Activated naive CD4-positive, alpha-beta T cell (primary cell): ENCODE results near the gene IL12A.

Experiments used
- DNase-seq, 4 experiments: peaks; one replicate each; lab custom pipeline; 2025; lab: John Stamatoyannopoulos, UW

The IL12A gene

GRCh38 chr3:159989973-159990846, 1.6 kb downstream of the IL12A start:
- DNase-seq, result no peak

- no peak for DNase-seq
Measured at GRCh38 chr3:159991591-159991990, 3.0 kb downstream of the IL12A start.

GRCh38 chr3:159992589-159992988, 4.0 kb downstream of the IL12A start:
- DNase-seq, result no peak

GRCh38 chr3:159994182-159994581, 5.5 kb downstream of the IL12A start:
- DNase-seq, result no peak

- DNase-seq, result no peak
Measured at GRCh38 chr3:159995091-159995490, 6.5 kb downstream of the IL12A start.

- DNase-seq, result no peak
Measured at GRCh38 chr3:159996018-159996417, 7.4 kb downstream of the IL12A start.

- no peak for DNase-seq
Measured at GRCh38 chr3:159996959-159997358, 8.3 kb downstream of the IL12A start.

- no peak for DNase-seq
Measured at GRCh38 chr3:160001148-160001760, 12.6 kb downstream of the IL12A start.

GRCh38 chr3:160001850-160002623, 13.4 kb downstream of the IL12A start:
- no peak for DNase-seq

GRCh38 chr3:160003520-160004128, 15.0 kb downstream of the IL12A start:
- DNase-seq, result no peak

GRCh38 chr3:160005004-160005403, 16.4 kb downstream of the IL12A start:
- no peak for DNase-seq

- no peak for DNase-seq
Measured at GRCh38 chr3:160006282-160007163, 17.9 kb downstream of the IL12A start.

GRCh38 chr3:160008961-160009360, 20.3 kb downstream of the IL12A start:
- no peak for DNase-seq

- no peak for DNase-seq
Measured at GRCh38 chr3:160009525-160009924, 20.9 kb downstream of the IL12A start.

- no peak for DNase-seq
Measured at GRCh38 chr3:160010578-160010977, 21.9 kb downstream of the IL12A start.

GRCh38 chr3:160012108-160012507, 23.5 kb downstream of the IL12A start:
- DNase-seq, result no peak

- DNase-seq, result no peak
Measured at GRCh38 chr3:160016972-160017371, 28.3 kb downstream of the IL12A start.

GRCh38 chr3:160018959-160019358, 30.3 kb downstream of the IL12A start:
- DNase-seq, result no peak

- no peak for DNase-seq
Measured at GRCh38 chr3:160020057-160020711, 31.5 kb downstream of the IL12A start.

GRCh38 chr3:160022068-160022467, 33.4 kb downstream of the IL12A start:
- DNase-seq, result no peak

GRCh38 chr3:160023476-160023875, 34.8 kb downstream of the IL12A start:
- no peak for DNase-seq
